GM19193 (cell line): ENCODE measurements around the gene DLX3.

Experiments used
- POLR2A ChIP-seq: IDR thresholded peaks from 4 replicates; pipeline ENCODE4 v1.6.1; 2011; ENCODE audit not compliant: insufficient read depth, insufficient read length; ENCODE audit errors: extremely low read depth

DLX3 gene

GRCh38 chr17:49976163-49976827, 18.7 kb downstream of the DLX3 start:
- no peak for TF ChIP-seq POLR2A

- TF ChIP-seq POLR2A = no peak
Observed at GRCh38 chr17:49975531-49975930, 19.5 kb downstream of the DLX3 start.

GRCh38 chr17:49973271-49973615, 21.8 kb downstream of the DLX3 start:
- no peak for TF ChIP-seq POLR2A

- no peak for TF ChIP-seq POLR2A
Observed at GRCh38 chr17:49972486-49973270, 22.3 kb downstream of the DLX3 start.

- TF ChIP-seq POLR2A = no peak
Observed at GRCh38 chr17:49971848-49972485, 23.1 kb downstream of the DLX3 start.

- TF ChIP-seq POLR2A = no peak
Observed at GRCh38 chr17:49971199-49971847, 23.7 kb downstream of the DLX3 start.

GRCh38 chr17:49970498-49970897, 24.5 kb downstream of the DLX3 start:
- TF ChIP-seq POLR2A = no peak

GRCh38 chr17:49969795-49970389, 25.1 kb downstream of the DLX3 start:
- TF ChIP-seq POLR2A = no peak

GRCh38 chr17:49969134-49969759, 25.8 kb downstream of the DLX3 start, which contains the start of gene DLX4:
DLX4 (plus strand) TSS chr17:49969190; CDS start chr17:49969469, 279 bp downstream.
- no peak for TF ChIP-seq POLR2A

GRCh38 chr17:49968405-49969133, 26.5 kb downstream of the DLX3 start:
- TF ChIP-seq POLR2A = peak; percentile 25

- no peak for TF ChIP-seq POLR2A
Observed at GRCh38 chr17:49967621-49968404, 27.2 kb downstream of the DLX3 start.

GRCh38 chr17:49967205-49967604, 27.8 kb downstream of the DLX3 start:
- TF ChIP-seq POLR2A = no peak

- no peak for TF ChIP-seq POLR2A
Observed at GRCh38 chr17:49966767-49967166, 28.3 kb downstream of the DLX3 start.
